AG09309 (cell line): ENCODE results near the gene GABRA1.

Source experiments
- DNase-seq: peaks from one replicate; pipeline ENCODE4 v3.0.0-alpha.2; 2010; ENCODE audit warnings: low read depth
- H3K4me3 ChIP-seq: 2 replicates; pipeline ENCODE4 v1.5.1; 2011; ENCODE audit warnings: mild to moderate bottlenecking, low read depth, low read length, moderate library complexity; ENCODE audit not compliant: control insufficient read depth
- TF ChIP-seq, protein P1 (sequence below): IDR thresholded peaks from 2 replicates; pipeline ENCODE4 v1.5.1; 2011; ENCODE audit warnings: mild to moderate bottlenecking, low read depth, low read length, inconsistent platforms; ENCODE audit not compliant: insufficient read depth, control insufficient read depth; ENCODE audit errors: missing control alignments

GABRA1 gene

DNA sequence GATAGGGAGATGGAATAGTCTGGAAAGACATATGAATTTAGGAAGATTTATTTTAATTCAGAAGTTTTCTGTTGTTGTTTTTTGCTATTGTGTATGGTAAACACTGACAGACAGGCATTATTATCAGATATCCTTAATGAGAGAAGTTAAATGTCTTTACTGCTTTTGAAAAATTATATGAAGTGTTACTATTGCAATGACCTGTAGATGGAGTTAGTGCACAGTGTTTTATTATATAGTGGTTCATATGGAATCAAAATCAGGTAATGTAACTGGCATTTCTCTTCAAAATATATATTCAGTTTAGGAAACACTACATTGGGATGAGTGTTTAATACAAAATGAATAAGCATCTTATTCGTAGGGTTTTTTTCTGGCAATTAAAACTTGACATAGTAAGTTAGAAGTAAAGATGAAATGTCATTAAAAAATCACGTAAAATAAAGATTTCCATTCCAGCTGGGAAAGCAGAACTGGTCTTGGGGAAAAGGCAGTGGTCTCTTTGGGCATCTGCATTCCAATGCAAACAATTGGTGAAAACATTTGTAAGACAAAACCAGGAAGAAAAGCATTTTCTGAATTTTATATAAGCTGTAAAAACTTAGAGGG, 3.9 kb downstream of the GABRA1 start:
- DNase-seq = no peak
- TF ChIP-seq, protein P1, sequence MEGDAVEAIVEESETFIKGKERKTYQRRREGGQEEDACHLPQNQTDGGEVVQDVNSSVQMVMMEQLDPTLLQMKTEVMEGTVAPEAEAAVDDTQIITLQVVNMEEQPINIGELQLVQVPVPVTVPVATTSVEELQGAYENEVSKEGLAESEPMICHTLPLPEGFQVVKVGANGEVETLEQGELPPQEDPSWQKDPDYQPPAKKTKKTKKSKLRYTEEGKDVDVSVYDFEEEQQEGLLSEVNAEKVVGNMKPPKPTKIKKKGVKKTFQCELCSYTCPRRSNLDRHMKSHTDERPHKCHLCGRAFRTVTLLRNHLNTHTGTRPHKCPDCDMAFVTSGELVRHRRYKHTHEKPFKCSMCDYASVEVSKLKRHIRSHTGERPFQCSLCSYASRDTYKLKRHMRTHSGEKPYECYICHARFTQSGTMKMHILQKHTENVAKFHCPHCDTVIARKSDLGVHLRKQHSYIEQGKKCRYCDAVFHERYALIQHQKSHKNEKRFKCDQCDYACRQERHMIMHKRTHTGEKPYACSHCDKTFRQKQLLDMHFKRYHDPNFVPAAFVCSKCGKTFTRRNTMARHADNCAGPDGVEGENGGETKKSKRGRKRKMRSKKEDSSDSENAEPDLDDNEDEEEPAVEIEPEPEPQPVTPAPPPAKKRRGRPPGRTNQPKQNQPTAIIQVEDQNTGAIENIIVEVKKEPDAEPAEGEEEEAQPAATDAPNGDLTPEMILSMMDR = no peak

DNA sequence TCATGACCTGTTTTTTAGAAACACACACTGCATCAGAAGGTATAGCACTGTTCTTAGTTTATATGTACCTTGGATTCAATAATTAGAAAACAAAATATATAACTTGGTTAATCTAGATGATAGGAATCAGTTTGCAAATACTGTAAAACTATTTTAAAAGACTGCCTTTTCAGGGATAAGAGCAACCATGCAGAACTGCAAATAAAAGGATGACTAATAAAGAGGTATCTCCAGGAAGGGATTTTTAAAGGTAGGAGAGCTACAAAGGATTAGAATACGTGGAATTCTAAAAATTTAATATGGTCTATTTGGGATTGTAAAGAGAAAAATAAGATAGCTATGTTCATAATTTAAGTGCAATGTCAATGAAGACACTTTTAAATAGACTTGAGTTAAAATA, 9.4 kb downstream of the GABRA1 start:
- H3K4me3 ChIP-seq = no peak overlapping the region
- no peak for DNase-seq
- TF ChIP-seq, protein P1 = no peak

More for the DNA sequence above, 3.9 kb downstream of the GABRA1 start:
- no peak overlapping the region for H3K4me3 ChIP-seq

DNA sequence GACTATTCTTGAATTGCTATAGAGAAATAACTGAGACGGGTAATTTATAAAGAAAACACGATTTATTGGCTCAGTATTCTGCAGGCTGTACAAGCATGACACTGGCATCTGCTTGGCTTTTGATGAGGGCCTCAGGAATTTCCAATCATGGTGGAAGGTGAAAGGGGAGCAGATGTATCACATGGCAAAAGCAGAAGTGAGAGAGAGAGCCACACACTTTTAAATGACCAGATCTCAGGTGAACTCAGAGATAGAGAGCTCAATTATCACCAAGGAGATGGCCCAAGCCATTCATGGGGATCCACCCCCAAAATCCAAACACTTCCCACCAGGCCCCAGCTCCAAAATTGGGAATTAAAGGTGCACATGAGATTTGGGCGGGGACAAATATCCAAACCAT, 15.3 kb downstream of the GABRA1 start:
- TF ChIP-seq, protein P1 = no peak
- H3K4me3 ChIP-seq = no peak overlapping the region
- DNase-seq = no peak

DNA sequence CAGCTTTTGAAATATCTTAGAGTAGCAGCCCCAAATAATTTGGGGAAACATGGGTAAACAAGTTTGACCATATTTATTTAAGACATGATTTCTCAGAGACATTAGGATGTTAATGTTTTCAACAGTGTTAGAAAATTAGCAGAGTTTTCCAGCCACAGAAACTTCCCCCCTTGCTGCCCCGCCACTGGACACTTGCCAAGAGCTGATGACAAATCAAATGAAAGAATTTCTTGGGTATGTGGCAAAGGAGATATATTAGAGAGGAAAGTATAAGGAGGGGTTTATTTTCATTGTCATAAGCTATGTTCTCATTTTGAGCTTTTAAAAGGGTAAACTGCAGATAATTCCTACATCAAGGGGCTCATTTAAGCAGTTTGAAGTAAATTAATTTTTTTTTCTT, 15.9 kb downstream of the GABRA1 start:
- TF ChIP-seq, protein P1 = no peak
- no peak for DNase-seq
- no peak overlapping the region for H3K4me3 ChIP-seq

DNA sequence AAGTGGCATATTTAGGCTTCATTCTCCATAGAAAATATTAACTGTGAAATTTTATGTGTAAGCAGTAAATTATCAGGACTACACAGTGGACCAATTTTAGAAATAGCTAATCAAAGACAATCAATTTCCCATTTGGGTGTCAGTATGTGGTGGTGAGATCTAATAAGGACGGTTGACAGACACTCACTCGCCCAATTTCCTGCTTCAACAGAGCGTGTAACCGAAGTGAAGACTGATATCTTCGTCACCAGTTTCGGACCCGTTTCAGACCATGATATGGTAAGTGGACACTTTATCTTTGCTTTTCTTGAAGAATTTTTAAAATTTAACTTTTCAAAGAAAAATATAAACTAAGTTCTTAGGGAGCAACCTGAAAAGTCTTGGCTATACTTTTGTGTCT, 17.6 kb downstream of the GABRA1 start:
- H3K4me3 ChIP-seq = no peak overlapping the region
- DNase-seq = no peak
- TF ChIP-seq, protein P1 = no peak

DNA sequence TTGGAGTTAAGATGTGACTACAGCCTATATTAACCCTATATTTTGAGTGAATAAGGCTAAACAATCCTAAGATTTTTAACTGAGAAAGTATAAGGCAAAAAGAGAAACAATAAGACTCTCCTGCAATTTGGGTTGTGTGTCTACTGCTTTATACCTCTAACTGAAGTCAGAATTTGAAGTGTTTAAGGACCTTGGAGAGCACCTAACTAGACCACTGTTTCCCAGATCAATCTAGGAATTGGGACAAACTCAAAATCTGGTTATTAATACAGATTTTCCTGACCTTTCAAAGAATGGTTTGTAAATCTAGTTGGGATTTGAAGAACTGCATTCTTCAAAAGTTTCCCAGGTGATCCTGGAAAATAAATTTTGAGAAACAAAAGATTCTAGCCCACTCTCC, 42.1 kb downstream of the GABRA1 start:
- TF ChIP-seq, protein P1 = no peak
- no peak overlapping the region for H3K4me3 ChIP-seq
- DNase-seq = no peak

DNA sequence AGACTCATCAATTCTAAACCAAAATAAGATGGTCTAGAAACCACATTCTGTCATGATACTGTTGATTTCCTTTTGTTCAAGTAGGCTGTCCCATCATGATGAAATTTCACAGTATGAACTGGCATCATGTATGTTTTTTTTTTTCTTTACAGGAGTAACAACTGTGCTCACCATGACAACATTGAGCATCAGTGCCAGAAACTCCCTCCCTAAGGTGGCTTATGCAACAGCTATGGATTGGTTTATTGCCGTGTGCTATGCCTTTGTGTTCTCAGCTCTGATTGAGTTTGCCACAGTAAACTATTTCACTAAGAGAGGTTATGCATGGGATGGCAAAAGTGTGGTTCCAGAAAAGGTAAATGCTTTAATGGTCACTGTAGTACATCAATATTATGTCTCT, 47.6 kb downstream of the GABRA1 start:
- DNase-seq = no peak
- TF ChIP-seq, protein P1 = no peak
- H3K4me3 ChIP-seq = no peak overlapping the region
